ENCODE data around the gene FTCD. TPM values are rescaled to one million over a fixed set of nuclear protein-coding genes. Genes with fewer than 3 reads are reported as not detected.

FTCD gene
- total and polyA plus RNA-seq, 10 of the 15 experiments (the other 5 are each of a cell fraction or from before 2014, with no cell fraction given): 0.27 to 0.28 TPM; not detected in 8

DNA sequence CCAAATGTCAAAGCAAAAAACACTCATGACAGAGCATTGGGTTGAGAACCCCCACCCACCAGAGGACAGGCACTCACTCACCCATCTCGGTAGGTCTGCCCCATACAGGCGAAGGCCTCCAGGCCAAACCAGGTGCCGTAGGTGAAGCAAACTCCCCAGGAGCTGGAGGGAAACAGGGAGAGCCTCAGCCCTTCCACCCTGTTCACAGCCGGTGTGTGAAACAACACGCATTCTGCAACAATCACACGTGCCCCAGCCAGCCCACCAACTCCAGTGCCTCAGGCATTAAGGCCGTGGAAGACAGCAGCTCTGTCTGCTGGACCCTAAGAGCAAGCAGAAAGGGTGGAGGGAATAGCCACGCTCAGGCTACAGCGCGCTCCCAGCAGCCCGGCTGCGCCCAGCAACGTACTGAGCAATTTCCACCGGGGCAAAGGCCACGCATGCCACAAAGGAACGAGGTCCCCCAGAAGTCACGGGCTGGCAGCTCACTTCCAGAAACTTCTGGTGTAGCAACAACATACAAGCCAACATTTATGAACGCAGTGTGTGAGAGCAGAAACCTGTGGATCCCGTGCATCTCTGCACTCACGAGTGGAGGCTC lies 40.3 kb upstream of the FTCD start:
- Histone ChIP-seq H4K20me1 (ENCODE audit: control insufficient read depth, insufficient read depth) (no peaks in the 10 kb centered on the region), H3K79me2 (ENCODE audit: control insufficient read depth, insufficient read depth, low read length) (no peaks in the 10 kb centered on the region), H3K27me3 (replicated peaks in 1 of 2; ENCODE audit: control insufficient read depth in 2 of 2, insufficient read depth in 2 of 2, low read length in 1 of 2) (no peaks in the 10 kb centered on the region), H3K4me2 (ENCODE audit: control insufficient read depth, insufficient read depth) (no peak overlapping the region), H3K9me3 (replicated peaks; ENCODE audit: control insufficient read depth, insufficient read depth, low read length) (no peaks in the 10 kb centered on the region), H2AFZ (ENCODE audit: control insufficient read depth, low read depth, low read length) (no peak overlapping the region), H3K4me1 (ENCODE audit: control insufficient read depth, insufficient read depth, low read length) (no peaks in the 10 kb centered on the region), H3K27ac (ENCODE audit: control insufficient read depth, insufficient read depth) (no peak overlapping the region), H3K36me3 (ENCODE audit: control insufficient read depth in 2 of 2, insufficient read depth in 2 of 2, low read length in 1 of 2) (peaks cover 11 to 21% of the 10 kb centered on the region in 2 experiments), H3K4me3 (no peak overlapping the region), H3K9ac (ENCODE audit: control insufficient read depth, insufficient read depth, low read length) (no peak overlapping the region)
- ChIA-PET CTCF (no interaction called here), POLR2A (no interaction called here), SMC1A (ENCODE audit: uncharacterized antibody, unreplicated experiment) (interaction anchor here (0.5 kb wide), 1 partner anchor 51 kb away, joined by 3 read pairs; no protein-coding TSS in a partner anchor), RAD21 (ENCODE audit: unreplicated experiment) (no interaction called here)
- no peak for TF ChIP-seq KLF5 (IDR thresholded peaks at IDR 0.05; ENCODE audit: partially characterized antibody)
- no peak for TF ChIP-seq TBL1XR1 (IDR thresholded peaks at IDR 0.05; ENCODE audit: low read depth, low read length)
- no peak for TF ChIP-seq CHD2 (IDR thresholded peaks at IDR 0.05; ENCODE audit: borderline replicate concordance, low read depth, low read length)
- no peak for TF ChIP-seq CBX3 (IDR thresholded peaks at IDR 0.05; ENCODE audit: borderline replicate concordance, low read depth)
- no peak for TF ChIP-seq NFYA (IDR thresholded peaks at IDR 0.05; ENCODE audit: borderline replicate concordance, low read depth, low read length)
- TF ChIP-seq DPF2 (IDR thresholded peaks at IDR 0.05): no peak
- TF ChIP-seq, protein P1, sequence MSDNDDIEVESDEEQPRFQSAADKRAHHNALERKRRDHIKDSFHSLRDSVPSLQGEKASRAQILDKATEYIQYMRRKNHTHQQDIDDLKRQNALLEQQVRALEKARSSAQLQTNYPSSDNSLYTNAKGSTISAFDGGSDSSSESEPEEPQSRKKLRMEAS (IDR thresholded peaks at IDR 0.05; ENCODE audit: low read depth, low read length): no peak
- no peak for TF ChIP-seq MTA2 (IDR thresholded peaks at IDR 0.05; ENCODE audit: low read depth)
- no peak for TF ChIP-seq GATAD2B (conservative IDR thresholded peaks at IDR 0.05; ENCODE audit: low read depth)
- no peak for TF ChIP-seq ETV6 (conservative IDR thresholded peaks at IDR 0.05 in 1 of 2, IDR thresholded peaks at IDR 0.05 in 1 of 2; ENCODE audit: borderline replicate concordance in 1 of 2, low read depth in 1 of 2)
- intact Hi-C loops (cut with micrococcal nuclease; ENCODE audit: unreplicated experiment) (no loop called here), in situ Hi-C loops (cut with MboI) (no loop called here)
- DNase-seq (ENCODE audit: low read depth, low spot score) (no peak), ATAC-seq (no peak), FAIRE-seq (no peak)
- BruUV-seq (replicated peaks): no TSS peak
- 85% methylated on average over 20 of the region's 20 CpGs for WGBS (ENCODE audit: insufficient coverage, insufficient replicate concordance, low lambda C conversion rate, missing lambda C conversion rate)

All from GM12878 (cell line).